GM12875 (cell line): ENCODE measurements around the gene TMEM132D.

Experiments used
- H3K4me3 ChIP-seq: one replicate; pipeline ENCODE4 v1.5.1; 2011; ENCODE audit warnings: low read depth, low read length, control low read depth
- CTCF ChIP-seq: IDR thresholded peaks from 2 replicates; pipeline ENCODE4 v1.5.1; 2011; ENCODE audit warnings: low read depth, mild to moderate bottlenecking, control low read depth, inconsistent platforms, low read length, moderate library complexity, borderline replicate concordance; ENCODE audit not compliant: insufficient read depth

TMEM132D gene

GRCh38 chr12:129446696-129447095 lies 457.1 kb downstream of the TMEM132D start:
- TF ChIP-seq CTCF: no peak
- no peak overlapping the region for H3K4me3 ChIP-seq

- no peak for TF ChIP-seq CTCF
- H3K4me3 ChIP-seq: no peak overlapping the region
Observed at GRCh38 chr12:129440278-129440677, 463.5 kb downstream of the TMEM132D start.

GRCh38 chr12:129434790-129435189 lies 469.0 kb downstream of the TMEM132D start:
- no peak for TF ChIP-seq CTCF
- H3K4me3 ChIP-seq: no peak overlapping the region

GRCh38 chr12:129428240-129428936 lies 475.4 kb downstream of the TMEM132D start:
- TF ChIP-seq CTCF: no peak
- no peak overlapping the region for H3K4me3 ChIP-seq

- H3K4me3 ChIP-seq: no peak overlapping the region
Observed at GRCh38 chr12:129423041-129423580, 480.7 kb downstream of the TMEM132D start.

GRCh38 chr12:129413295-129413694 lies 490.5 kb downstream of the TMEM132D start:
- TF ChIP-seq CTCF: no peak
- H3K4me3 ChIP-seq: no peak overlapping the region

More at GRCh38 chr12:129423041-129423580, 480.7 kb downstream of the TMEM132D start:
- no peak for TF ChIP-seq CTCF

- no peak overlapping the region for H3K4me3 ChIP-seq
- TF ChIP-seq CTCF: no peak
Observed at GRCh38 chr12:129409281-129409680, 494.5 kb downstream of the TMEM132D start.
